ENCODE measurements around the gene HHAT. TPM values are rescaled to one million over a fixed set of nuclear protein-coding genes. Genes with fewer than 3 reads are reported as not detected.

HHAT gene
- total and polyA plus RNA-seq, 4 donors: 1.2 to 11.3 (median 3.8) TPM

DNA sequence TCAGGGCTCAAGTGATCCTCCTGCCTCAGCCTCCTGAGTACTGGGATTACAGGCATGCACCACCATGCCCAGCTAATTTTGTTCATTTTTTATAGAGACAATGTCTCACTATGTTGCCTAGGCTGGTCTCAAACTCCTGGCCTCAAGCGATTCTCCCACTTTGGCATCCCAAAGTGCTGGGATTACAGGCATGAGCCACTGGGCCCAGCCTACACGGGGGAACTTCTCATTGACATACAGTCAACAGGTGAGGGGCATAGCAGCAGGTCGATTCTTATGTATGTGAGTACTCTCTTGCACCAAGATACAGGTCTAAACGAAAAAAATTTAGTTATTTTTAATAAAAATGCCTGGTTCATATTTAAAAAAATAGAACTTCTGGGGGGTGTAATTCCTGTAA lies 39.5 kb upstream of the HHAT start:
- WGBS, 2 donors: 75 to 86% methylated on average over 4 of the region's 4 CpGs
- H3K9ac ChIP-seq (ENCODE audit: insufficient read depth in 1 of 2, low read length in 2 of 2): no peak overlapping the region
- no peak overlapping the region for H3K27ac ChIP-seq (ENCODE audit: low read depth in 1 of 2, low read length in 1 of 2)
- ATAC-seq (ENCODE audit: insufficient read depth, low FRiP score): no peak
- peaks cover 0 to 34% (median 9%) of the 10 kb centered on the region in 5 donors for H3K4me1 ChIP-seq (ENCODE audit: control insufficient read depth in 5 of 5, insufficient read depth in 5 of 5, low read length in 5 of 5)
- TF ChIP-seq, protein P1, sequence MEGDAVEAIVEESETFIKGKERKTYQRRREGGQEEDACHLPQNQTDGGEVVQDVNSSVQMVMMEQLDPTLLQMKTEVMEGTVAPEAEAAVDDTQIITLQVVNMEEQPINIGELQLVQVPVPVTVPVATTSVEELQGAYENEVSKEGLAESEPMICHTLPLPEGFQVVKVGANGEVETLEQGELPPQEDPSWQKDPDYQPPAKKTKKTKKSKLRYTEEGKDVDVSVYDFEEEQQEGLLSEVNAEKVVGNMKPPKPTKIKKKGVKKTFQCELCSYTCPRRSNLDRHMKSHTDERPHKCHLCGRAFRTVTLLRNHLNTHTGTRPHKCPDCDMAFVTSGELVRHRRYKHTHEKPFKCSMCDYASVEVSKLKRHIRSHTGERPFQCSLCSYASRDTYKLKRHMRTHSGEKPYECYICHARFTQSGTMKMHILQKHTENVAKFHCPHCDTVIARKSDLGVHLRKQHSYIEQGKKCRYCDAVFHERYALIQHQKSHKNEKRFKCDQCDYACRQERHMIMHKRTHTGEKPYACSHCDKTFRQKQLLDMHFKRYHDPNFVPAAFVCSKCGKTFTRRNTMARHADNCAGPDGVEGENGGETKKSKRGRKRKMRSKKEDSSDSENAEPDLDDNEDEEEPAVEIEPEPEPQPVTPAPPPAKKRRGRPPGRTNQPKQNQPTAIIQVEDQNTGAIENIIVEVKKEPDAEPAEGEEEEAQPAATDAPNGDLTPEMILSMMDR (IDR thresholded peaks at IDR 0.05; ENCODE audit: control extremely low read depth, extremely low read depth): no peak
- DNase-seq: no peak
- H3K36me3 ChIP-seq (ENCODE audit: control insufficient read depth in 4 of 4, insufficient read depth in 4 of 4, low read length in 4 of 4): no peaks in the 10 kb centered on the region
- H3K27me3 ChIP-seq (ENCODE audit: control insufficient read depth in 3 of 3, insufficient read depth in 3 of 3, low read length in 2 of 3): peaks cover 0 to 7% (median 2%) of the 10 kb centered on the region in 3 donors
- no peak overlapping the region for H3K4me3 ChIP-seq
- H3K9me3 ChIP-seq (ENCODE audit: control insufficient read depth in 4 of 4, insufficient read depth in 3 of 4, low read length in 3 of 4): no peaks in the 10 kb centered on the region

DNA sequence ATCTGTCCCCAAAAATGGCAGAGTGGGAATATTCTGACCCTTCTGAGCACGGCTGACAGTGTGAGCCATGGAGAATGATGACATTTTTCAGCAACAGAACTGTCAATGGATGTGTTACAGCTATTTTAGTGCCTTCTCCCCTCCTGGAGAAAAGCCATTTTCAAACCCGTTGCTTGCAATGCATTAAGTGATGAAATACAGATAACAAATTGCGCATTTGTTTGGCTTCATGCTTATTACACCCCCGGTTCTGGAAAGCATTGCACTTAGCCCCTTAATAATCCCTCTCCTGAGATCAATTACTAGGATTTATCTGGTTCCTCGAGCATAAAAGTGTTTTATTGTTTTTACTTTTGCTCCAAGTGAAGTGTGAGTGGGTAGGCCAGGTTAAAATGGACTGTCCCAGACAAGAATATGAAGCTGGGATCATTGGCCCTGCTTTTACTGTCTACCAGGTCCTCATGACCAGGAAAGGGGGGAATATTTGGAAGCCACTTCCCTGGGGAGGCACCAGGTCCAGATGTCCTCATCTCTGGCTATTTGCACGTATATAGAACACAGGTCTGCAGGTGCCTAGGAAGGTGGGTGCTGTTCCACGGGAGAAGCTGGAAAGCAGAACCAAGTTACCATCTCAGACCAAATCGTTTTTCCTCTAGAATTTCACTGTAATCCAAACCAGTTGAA lies 37.5 kb upstream of the HHAT start:
- Histone ChIP-seq H3K4me1 (ENCODE audit: control insufficient read depth in 5 of 5, insufficient read depth in 5 of 5, low read length in 5 of 5) (peaks cover 0 to 50% (median 11%) of the 10 kb centered on the region in 5 donors), H3K27me3 (ENCODE audit: control insufficient read depth in 3 of 3, insufficient read depth in 3 of 3, low read length in 2 of 3) (peaks cover 0 to 7% (median 2%) of the 10 kb centered on the region in 3 donors), H3K9me3 (ENCODE audit: control insufficient read depth in 4 of 4, insufficient read depth in 3 of 4, low read length in 3 of 4) (no peaks in the 10 kb centered on the region), H3K36me3 (ENCODE audit: control insufficient read depth in 4 of 4, insufficient read depth in 4 of 4, low read length in 4 of 4) (no peaks in the 10 kb centered on the region), H3K27ac (ENCODE audit: low read depth in 1 of 2, low read length in 1 of 2) (no peak overlapping the region), H3K9ac (ENCODE audit: insufficient read depth in 1 of 2, low read length in 2 of 2) (no peak overlapping the region), H3K4me3 (no peak overlapping the region)
- DNase-seq: peak in 2 of 3 donors; percentile 22 to 30
- no peak for ATAC-seq (ENCODE audit: insufficient read depth, low FRiP score)
- TF ChIP-seq, protein P1 (IDR thresholded peaks at IDR 0.05; ENCODE audit: control extremely low read depth, extremely low read depth): no peak
- 62 to 69% methylated on average over 8 of the region's 8 CpGs for WGBS, 2 donors

DNA sequence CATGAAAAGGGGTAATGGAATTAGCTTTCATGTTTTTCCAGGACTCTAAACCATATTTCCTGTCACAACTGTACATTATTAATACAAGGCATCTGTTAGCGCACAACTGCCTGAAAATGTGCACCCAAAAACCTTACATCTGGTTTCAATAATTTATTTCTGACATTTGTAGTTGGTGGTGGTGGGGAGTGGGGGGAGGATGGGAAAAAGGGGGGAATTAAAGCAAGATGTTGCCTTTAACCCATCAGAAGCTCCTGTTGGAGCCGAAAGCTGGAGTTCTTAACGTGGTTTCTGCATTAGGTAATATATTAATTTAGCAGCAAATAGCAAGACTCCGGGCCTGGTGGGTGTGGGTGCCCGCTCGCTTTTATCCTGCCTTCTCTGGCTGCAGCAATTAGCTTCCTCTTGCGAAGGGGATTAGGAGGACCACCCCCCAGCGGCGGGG lies 36.9 kb upstream of the HHAT start:
- Histone ChIP-seq H3K36me3 (ENCODE audit: control insufficient read depth in 4 of 4, insufficient read depth in 4 of 4, low read length in 4 of 4) (no peaks in the 10 kb centered on the region), H3K9me3 (ENCODE audit: control insufficient read depth in 4 of 4, insufficient read depth in 3 of 4, low read length in 3 of 4) (no peaks in the 10 kb centered on the region), H3K9ac (ENCODE audit: insufficient read depth in 1 of 2, low read length in 2 of 2) (no peak overlapping the region), H3K4me3 (no peak overlapping the region), H3K4me1 (ENCODE audit: control insufficient read depth in 5 of 5, insufficient read depth in 5 of 5, low read length in 5 of 5) (peaks cover 0 to 50% (median 11%) of the 10 kb centered on the region in 5 donors), H3K27ac (ENCODE audit: low read depth in 1 of 2, low read length in 1 of 2) (no peak overlapping the region), H3K27me3 (ENCODE audit: control insufficient read depth in 3 of 3, insufficient read depth in 3 of 3, low read length in 2 of 3) (peaks cover 0 to 7% (median 2%) of the 10 kb centered on the region in 3 donors)
- TF ChIP-seq, protein P1 (IDR thresholded peaks at IDR 0.05; ENCODE audit: control extremely low read depth, extremely low read depth): no peak
- no peak for ATAC-seq (ENCODE audit: insufficient read depth, low FRiP score)
- 23 to 25% methylated on average over 9 of the region's 9 CpGs for WGBS, 2 donors
- DNase-seq: peak; percentile 50 to 68 (median 50)
